GM19395 (cell line): ENCODE measurements around the gene ARFGAP3.

ENCODE experiments used
- ATAC-seq: cut with Tn5 transposase; IDR thresholded peaks from one replicate; pipeline ENCODE4 v1.9.1; 2021; ENCODE audit warnings: mild to moderate bottlenecking, moderate library complexity; ENCODE audit not compliant: unreplicated experiment

ARFGAP3 gene

DNA sequence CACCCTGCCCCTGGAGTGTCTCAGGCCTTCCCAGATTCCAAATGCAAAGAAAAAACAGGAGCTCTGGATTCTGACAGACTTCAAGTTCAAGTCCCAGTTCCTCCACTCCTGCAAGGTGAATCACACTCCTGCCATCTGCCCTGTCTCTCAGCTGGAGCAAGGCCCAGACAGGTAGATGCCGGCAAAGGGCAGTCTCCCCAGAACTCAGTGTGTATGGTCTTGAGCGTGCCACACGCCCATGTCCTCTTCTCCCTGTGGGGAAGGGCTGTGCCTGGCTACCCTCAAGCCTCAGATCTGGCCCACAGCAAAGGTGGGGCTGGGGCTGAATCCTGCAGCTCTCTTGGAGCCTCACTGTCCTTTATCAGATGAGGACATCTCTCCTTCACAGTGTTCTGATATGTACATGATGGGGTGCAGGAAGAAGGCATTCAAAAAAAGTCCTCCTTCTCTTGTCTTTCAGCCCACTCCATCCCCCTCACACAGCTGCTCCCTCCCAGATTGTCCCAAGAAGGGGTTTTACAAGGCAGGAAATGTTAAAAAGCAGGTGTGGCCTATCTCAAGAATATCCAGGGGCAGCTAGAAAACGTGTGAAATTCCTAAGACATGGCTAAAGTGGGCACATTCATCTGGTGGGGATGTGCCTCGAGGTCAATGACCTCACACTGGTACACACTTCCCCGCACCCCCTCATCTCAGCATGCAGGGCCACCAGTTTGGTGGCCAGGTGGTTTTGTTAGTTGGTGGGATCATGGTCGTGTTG, 27.7 kb upstream of the ARFGAP3 start:
- no peak for ATAC-seq

DNA sequence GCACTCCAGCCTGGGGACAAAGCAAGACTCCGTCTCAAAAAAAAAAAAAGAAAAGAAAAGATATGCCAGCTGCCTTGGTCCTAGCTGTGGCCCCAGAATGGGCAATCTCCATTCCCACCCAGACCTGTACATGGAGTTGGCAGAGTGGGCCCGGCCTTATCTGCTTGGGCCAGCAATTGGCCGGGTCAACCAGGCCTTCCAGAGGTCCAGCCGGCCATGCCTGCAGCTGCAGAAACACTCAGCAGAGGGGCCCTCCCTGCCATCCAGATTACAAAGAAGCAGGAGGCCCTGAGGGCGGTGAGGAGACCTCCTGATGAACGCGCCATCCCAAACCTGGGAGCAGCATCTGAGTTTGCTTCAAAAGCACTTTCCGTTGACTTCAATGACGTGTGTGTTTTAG, 26.9 kb upstream of the ARFGAP3 start:
- no peak for ATAC-seq

DNA sequence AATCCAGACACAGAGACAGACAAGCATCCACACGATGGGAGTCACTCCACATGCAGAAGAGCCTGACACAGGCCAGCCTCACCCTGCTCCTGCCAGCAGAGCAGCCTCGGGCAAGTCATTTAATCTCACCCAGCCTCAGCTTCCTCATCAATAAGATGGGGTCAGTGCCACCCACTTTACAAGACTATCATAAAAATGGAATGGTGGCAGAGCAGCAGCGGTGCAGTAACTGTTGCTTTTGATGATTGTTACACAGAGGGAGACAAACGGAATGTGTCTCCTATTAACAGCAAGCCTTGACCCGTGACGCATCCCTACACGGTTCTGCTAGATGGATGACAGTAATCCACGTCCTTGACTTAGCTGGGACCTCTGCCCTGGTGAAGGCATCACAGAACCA, 26.0 kb upstream of the ARFGAP3 start:
- no peak for ATAC-seq

DNA sequence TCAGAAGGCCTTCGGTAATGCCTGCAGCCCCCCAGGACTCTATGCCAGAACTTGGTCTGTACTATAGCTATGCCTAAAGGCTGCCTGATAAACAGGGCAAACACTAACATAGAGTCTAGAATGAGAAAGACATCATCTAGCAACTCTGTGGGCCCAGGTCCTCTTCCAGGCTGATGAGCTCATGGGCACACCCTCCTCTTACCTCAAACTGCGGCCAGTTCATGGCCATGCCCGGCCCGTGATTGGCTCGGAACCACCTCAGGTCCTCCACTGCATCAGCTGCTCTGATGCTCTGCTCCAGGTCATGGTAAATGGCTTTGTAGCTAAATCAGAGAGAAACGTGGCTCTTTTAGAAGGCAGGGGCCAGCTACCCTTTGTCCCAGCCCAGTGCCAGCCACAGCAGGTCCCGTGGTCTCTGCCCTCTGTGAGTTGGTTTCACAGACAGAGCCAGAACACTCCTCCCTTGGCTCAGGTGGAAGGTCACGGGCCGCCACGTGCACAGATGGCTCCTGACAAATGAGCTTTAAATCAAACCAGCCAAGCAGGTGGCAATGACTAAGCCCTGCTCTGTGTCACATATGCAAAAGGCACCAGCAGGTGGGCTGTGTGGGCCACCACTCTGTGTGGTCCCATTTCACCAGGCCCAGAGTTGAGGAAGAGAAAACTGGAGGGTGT, 25.0 kb upstream of the ARFGAP3 start:
- ATAC-seq: no peak

DNA sequence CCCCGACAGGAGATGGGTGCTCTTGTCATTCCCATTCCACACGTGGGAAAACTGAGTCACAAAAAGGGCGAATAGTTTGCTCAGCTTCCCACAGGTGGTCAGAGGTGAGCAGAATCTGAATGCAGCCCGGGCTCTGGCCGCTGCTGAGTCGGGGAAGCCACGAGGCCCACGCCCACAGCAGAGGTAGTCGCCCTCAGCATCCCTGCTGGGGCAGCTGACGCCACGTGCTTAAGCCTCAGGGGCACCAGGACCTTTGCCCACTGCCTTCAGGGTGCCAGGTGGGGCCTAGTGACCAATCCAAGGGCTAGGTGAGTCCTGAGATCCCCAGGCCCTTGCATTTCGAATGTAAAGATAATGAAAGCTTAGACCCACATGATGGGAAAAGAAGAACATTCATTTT, 24.2 kb upstream of the ARFGAP3 start:
- ATAC-seq: no peak

DNA sequence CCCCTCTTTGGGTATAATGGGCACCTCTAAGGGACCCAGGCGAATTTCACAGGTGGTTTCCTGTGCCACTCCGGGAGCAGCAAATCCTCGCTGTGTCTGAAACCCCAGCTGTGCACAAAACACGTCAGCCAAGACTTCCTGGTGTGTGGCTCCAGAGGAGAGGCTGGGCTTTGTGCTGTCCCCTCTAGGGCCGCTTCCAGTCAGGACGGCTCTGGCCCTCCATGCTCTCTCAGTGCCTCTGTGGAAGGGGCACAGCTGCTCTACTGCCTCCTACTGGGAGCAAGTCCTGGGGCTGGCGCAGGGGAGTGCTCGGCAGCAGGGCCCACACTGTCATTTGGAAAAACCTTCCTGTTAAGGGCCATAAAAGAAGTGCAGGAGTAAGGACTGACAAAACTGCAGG, 23.7 kb upstream of the ARFGAP3 start:
- ATAC-seq: no peak

DNA sequence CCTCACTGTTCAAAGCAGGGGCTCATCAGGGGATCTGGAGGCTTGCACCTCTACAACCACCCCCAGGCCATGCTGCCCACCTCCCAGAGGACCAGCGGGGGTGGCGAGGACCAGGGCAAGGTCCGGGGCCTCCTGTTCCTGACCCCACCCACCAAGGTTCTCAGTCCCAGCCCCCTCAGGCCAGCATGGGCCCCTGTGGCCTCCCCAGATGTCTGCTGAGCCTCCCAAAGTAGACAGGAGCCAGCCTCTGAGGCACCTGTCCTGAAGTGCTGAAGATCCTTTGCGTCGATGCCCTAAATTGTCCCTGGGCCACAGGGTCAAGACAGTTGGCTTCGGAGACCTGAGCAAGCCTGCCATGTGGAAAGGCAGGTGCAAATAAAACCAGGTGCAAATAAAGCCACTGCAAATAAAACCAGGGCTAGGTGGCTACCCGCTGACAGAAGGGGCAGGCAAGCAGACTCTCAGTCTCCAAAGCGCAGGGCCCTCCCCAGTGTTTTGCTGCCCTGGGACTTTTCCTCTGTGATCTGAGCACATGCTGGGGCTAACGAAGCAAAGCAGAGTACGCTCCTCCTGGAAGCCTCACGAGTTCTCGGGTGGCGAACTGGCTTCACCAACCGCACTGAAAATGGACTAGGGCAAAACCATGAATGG, 22.4 kb upstream of the ARFGAP3 start:
- no peak for ATAC-seq

DNA sequence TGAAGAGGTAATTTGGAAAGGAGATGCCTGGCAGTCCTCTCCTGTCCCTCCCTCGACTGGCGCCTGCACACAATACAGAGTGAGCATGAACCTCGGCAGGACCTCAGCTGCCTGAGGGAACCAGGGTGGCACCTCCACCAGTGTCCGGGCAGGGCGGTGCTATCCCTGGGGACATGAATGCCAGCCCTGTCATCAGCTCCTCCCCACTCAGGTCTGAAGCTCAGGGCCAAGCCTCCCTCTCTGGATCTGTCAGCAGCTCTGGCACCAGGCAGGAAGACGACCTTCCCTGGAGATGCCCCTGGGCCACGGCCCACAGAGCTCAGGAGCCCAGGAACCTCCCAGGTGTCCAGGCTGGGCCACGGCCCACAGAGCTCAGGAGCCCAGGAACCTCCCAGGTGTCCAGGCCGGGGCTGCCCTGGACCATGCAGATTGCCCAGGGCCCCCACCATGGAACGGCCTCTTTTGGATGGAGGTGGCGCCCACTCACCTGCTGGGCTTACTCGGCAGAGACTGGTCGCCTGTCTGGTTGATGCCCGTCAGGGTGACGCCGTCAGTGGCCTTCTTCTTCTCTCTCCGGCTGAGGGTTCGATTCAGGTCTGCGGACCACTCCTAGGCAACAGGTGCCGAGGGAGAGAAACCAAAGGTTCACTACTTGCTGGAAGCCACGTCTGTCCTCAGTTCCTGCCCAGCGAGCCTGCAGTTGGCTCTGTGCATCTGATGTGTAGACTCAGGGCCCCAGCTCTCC, 21.7 kb upstream of the ARFGAP3 start:
- ATAC-seq: no peak

DNA sequence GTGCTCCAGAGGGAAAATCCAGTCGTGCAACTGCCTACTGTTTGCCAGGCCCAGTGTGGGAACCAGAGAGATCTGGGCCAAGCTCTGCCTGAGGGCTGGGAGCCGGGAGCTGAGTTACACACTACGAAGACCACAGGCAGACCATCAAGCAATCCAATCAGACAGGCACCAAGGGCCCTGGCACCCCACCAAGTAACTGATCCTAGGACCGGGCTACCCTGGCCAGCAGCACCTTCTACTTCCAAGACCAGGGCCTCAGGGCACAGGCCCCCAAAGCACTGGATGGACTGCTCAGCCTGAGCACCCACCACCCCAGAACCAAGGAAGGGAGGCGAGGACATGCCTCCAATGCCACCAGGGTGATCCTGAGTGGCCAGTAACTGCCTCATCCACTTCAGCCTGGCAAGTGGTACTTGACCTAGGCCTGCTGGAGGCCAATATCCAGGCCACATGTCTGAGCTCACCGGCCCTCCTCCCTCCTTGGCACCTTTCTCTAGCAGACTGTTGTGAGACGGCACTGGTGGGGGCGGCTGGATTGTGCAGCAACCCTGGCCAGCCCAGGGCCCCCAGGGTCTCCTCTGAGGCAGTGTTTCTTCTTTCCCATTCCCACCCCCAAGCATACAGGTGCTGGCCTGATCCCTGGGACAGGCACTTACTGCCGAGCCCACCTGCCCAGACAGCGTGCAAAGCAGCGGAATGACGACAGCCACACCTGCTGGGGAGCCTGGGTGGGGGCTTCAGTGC, 20.7 kb upstream of the ARFGAP3 start:
- ATAC-seq: no peak

DNA sequence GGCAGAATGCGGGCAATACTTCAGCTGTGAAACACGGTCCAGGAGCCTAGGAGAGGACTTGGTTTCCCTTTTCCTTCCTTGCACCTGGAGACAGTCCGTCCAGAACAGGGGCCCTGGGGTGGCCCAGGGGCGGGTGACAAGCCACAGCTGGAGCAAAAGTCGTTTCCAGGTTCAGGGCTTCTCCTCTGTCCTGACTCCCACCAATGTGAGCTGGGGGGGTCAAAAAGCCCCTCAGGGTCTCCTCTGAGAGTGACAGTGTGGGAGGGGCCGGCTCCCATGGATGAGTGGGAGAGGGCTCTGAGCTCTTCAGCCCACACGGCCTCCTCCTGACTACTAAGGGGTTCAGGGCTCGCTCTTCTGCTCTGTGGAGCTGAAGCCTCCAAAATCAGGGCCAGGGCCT, 20.1 kb upstream of the ARFGAP3 start:
- no peak for ATAC-seq

DNA sequence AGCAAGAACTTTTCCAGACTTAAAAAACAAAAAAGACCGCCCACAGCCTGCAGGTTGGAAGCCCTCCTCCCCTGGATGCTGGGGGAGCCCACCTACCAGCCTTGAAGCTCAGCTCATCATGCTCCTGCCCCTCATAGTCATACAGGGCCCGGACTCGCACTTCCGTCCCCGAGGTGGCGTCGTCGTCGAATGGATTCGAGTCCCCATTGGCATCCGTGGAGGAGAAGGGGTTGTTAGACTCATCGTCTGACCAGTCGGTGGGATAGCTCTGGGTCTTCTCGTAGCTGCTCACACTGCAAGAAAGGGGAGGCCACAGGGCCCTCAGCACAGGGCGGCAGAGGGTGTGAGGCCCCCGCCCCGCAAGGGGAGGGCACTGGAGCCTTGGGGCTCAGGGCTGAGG, 19.0 kb upstream of the ARFGAP3 start:
- ATAC-seq: no peak

DNA sequence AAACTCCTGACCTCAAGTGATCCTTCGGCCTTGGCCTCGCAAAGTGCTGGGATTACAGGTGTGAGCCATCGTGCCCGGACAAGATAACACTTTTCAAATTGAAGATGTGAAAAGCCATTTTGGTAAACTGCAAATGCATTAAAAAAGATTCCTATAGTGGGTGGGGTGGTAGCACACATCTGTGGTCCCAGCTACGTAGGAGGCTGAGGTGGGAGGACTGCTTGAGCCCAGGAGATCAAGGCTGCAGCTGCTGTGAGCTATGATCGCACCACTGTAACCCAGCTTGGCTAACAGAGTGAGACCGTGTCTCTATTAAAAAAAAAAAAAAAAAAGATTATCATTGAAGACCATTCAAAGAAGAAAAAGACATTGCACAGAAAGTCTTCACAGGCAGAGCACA, 16.9 kb upstream of the ARFGAP3 start:
- no peak for ATAC-seq

DNA sequence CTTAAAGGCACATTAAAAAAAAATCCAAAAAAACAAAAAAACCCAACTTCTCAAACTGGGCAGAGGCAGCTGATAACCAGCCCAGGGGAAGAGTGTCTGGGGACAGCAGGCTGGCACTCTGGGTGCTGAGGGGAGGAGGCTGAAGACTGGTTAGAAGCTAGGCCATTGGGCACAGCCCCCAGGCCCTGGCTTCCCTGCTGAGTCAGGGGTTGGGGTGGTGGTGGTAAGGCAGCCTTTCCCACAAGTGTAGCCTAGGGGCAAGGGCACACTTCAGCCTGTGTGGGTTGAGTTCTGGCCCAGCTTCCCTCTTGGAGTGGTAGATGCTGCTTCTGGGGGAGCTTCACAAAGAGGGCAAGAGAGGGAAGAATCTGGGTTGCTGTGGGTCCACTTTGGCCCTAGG, 16.3 kb upstream of the ARFGAP3 start:
- no peak for ATAC-seq

DNA sequence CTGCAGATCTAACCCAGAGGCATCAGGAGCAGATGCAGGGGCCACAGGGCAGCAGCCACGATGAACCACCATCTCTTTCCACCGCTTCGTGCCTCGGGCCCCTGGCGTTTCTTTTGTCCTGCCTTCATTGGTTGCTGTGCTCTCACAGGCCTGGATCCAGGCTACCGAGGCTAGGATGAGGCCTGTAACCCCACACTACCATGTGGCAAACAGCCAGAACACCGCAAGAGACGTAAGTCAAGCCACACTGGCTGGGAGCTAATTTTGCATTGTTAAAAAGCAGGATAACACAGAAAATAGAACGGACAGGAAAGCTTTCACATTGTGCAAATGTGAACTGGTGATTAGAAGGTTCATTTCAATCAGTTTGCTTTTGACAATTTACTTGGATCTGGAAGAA, 15.7 kb upstream of the ARFGAP3 start:
- no peak for ATAC-seq

DNA sequence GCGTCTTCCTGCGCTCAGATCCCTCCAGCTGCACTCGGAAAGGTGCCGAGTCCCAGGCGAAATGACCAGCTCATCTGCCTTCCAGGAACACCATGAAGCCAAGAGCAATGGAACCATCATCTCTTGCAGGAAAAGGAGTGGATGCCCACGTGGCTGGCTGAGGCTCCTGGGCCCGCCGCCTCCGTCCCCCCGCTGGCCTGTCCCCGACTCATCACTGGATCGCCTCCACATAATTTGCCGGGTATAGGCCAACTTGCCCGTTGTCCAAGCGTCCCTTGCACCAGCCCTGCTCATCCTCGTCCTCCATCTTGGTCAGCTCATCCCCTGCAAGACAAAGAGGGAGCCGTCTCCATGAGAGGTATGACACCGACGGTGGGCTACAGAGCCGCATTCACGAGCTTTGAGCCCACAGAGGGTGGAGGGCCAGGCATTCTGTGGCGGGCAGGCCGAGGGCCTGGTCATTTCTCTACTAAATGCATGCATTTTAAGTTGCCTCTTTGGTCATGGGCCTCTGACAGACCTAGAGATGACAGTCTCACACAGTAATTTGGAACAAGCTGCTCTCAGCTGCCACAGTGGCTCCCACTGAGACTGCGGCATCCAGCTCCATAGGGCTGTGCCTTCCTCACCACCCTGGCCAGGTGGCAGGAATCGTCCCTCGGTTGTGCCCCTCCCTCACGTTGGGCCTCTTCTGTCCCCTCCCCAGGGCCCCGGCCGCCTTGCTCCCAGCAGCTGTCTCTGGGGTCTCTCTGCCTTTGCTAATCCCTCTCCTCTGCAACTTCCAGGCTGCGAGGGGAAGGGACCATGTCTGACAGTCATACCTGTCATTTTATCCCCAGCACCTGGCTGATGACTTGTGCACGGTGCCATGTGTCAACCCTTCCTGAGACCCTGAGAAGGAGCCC, 14.3 kb upstream of the ARFGAP3 start:
- ATAC-seq: no peak

DNA sequence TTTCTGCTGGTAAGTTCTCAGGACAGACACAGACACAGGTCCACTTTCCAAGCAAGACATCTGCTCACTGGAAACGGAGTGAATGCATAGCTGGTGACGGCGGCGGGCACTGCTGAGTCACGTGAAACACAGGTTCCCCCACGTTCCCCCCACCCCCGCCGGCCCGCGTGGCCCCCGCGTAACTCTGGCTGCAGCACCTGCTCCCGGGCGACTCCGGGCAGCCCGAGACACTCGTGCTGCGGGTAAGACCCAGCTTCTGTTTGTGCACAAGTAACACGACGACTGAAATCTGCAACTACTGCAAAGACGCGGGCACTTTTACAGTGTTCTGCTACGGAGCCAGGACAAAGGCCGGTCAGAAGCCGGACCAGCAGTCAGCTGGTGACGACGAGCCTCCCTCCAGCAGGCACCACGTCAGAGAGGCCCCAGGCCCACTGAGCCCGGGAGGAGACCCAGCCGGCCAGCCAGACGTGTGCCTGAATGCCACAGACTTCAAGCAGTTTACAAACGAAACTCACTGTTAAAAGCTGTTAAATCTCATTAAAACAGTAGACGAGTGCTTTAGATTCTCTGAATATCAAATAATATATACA, 12.9 kb upstream of the ARFGAP3 start:
- no peak for ATAC-seq

DNA sequence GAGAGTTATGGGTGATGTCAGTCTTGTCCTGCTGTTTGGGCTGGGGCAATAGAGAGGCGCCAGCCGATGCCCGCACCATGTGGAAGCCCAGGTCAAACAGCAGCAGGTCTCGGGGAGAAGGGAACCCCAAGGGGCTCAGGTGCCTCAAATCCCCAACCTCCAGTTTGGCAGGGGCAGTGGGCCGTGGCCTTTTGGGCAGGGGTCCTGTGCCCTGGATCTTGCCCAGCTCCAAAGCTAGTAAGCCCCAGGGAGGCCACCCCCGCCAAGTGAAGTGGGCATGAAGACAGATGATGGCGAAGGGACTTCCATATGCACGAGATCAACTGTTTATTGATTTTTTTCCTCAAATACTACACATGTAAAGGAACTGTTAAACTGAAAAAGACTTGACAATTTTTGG, 12.4 kb upstream of the ARFGAP3 start:
- no peak for ATAC-seq

DNA sequence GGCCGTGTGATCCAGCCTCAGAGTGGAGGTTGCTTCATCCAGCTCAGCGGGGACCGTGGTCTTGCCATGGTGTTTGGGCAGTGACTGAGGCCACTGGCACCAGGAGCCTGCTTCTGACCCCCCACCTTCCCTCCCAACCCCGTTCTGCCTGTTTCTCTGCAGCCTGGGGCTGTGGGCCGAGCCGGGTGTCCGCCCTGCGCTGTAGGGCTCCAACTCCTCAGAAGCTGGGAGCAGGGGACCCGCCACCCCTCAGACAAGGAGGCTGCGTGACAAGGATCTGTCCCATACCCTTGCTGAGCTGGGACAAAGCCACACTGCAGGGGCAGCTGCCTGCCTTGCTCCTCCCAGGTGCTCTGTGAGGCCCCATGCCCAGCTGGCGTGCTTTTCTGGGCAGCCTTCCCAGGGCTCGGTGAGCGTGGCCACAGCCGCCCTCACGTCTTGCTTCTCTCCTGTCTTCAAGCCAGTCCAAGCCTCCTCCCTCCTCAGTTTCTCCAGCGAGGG, 11.7 kb upstream of the ARFGAP3 start:
- ATAC-seq: no peak

DNA sequence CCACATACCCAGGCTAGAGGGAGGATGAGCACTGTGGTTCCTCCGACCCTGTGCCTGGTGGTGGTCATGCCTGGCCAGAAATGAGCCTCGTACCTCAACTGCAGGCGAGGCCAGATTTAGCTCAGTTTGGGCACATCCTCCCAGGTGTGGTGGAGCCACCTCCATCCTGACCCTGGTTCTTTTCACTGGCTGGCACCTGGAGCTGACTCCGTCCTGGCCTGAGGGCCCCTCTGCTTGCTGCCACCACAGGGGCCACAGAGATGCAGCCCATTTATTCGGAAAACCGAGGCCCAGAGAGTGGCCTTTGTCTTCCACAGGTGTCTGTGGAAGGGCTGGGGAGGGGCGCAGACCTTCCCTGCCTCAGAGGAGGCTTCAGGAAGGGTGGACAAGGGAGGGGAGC, 9.0 kb upstream of the ARFGAP3 start:
- ATAC-seq: no peak
